Retinal pigment epithelial cell (primary cell): ENCODE data around the gene PIGZ.

Source experiments
- DNase-seq: peaks from one replicate; pipeline ENCODE4 v3.0.0-alpha.2; 2010; ENCODE audit warnings: low read depth
- H3K4me3 ChIP-seq: 2 replicates; pipeline ENCODE4 v1.5.1; 2011; ENCODE audit warnings: mild to moderate bottlenecking, low read length, control low read depth, moderate library complexity
- CTCF ChIP-seq: conservative IDR thresholded peaks from 2 replicates; pipeline ENCODE4 v1.5.1; 2011; ENCODE audit warnings: low read depth, low read length, control low read depth, inconsistent platforms

Gene PIGZ

GRCh38 chr3:196975349-196975748 is 6.7 kb upstream of the PIGZ start:
- no peak for DNase-seq
- no peak for TF ChIP-seq CTCF
- H3K4me3 ChIP-seq, result no peak overlapping the region

- TF ChIP-seq CTCF, result no peak
- no peak for DNase-seq
- H3K4me3 ChIP-seq, result no peak overlapping the region
Observed at GRCh38 chr3:196974661-196975060, 6.0 kb upstream of the PIGZ start.

- DNase-seq, result no peak
- H3K4me3 ChIP-seq, result no peak overlapping the region
- no peak for TF ChIP-seq CTCF
Observed at GRCh38 chr3:196971094-196971698, 2.6 kb upstream of the PIGZ start.

- no peak overlapping the region for H3K4me3 ChIP-seq
- no peak for DNase-seq
- no peak for TF ChIP-seq CTCF
Observed at GRCh38 chr3:196970547-196971093, 2.0 kb upstream of the PIGZ start.

GRCh38 chr3:196969660-196970546 is 1.3 kb upstream of the PIGZ start:
- H3K4me3 ChIP-seq, result no peak overlapping the region
- peak; percentile 42 for TF ChIP-seq CTCF
- DNase-seq, result no peak

- H3K4me3 ChIP-seq, result peak overlapping the region; percentile 40
- no peak for DNase-seq
- TF ChIP-seq CTCF, result no peak
Observed at GRCh38 chr3:196969134-196969659, 564 bp upstream of the PIGZ start.
